Sigmoid colon (tissue), 4 donors: ENCODE measurements around the gene NKX1-2.

Experiments
- EP300 ChIP-seq, 4 donors: sonication (generic); formaldehyde crosslinking; IDR thresholded peaks; one replicate each; pipeline ENCODE4 v1.6.1; 2017; ENCODE audit warnings: antibody characterized with exemption in 4 of 4
- POLR2A ChIP-seq, 2 donors: fragments of 450-650 bp; IDR thresholded peaks; one replicate each; pipeline ENCODE4 v1.6.1; 2016; ENCODE audit warnings: antibody characterized with exemption in 2 of 2, mild to moderate bottlenecking in 2 of 2, moderate library complexity in 2 of 2
- TF ChIP-seq, protein P1 (sequence below), 4 experiments: fragments of 450-650 bp in 3 of 4; fragments of 200-600 bp in 1 of 4; IDR thresholded peaks; one replicate each; pipeline ENCODE4 v1.5.1; 2016 to 2019; ENCODE audit warnings: antibody characterized with exemption in 4 of 4, mild to moderate bottlenecking in 3 of 4, moderate library complexity in 2 of 4

DNA sequence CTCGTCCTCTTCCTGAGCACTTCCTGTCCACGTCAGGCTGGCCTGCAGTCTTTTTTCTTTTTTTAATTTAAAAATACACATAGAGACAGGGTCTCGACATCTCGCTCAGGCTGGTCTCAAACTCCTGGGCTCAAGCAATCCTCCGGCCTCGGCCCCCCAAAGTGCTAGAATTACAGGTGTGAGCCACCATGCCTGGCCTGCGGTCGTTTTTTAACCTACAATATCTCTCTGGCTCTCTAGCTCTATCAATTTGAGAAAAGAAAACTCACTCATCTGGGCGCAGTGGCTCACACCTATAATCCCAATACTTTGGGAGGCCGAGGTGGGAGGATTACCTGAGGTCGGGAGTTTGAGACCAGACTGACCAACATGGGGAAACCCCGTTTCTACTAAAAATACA, 27.1 kb downstream of the NKX1-2 start:
- TF ChIP-seq, protein P1, sequence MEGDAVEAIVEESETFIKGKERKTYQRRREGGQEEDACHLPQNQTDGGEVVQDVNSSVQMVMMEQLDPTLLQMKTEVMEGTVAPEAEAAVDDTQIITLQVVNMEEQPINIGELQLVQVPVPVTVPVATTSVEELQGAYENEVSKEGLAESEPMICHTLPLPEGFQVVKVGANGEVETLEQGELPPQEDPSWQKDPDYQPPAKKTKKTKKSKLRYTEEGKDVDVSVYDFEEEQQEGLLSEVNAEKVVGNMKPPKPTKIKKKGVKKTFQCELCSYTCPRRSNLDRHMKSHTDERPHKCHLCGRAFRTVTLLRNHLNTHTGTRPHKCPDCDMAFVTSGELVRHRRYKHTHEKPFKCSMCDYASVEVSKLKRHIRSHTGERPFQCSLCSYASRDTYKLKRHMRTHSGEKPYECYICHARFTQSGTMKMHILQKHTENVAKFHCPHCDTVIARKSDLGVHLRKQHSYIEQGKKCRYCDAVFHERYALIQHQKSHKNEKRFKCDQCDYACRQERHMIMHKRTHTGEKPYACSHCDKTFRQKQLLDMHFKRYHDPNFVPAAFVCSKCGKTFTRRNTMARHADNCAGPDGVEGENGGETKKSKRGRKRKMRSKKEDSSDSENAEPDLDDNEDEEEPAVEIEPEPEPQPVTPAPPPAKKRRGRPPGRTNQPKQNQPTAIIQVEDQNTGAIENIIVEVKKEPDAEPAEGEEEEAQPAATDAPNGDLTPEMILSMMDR (IDR thresholded peaks at IDR 0.05), result no peak
- no peak for TF ChIP-seq POLR2A (IDR thresholded peaks at IDR 0.05)
- no peak for TF ChIP-seq EP300 (IDR thresholded peaks at IDR 0.05)
